H1 (cell line): Measurements from ENCODE around the gene ANKRD65. TPM values are rescaled to one million over a fixed set of nuclear protein-coding genes. Genes with fewer than 3 reads are reported as not detected.

ENCODE experiments used
- CTCF ChIA-PET: fragments of 300-600 bp; sonication (Branson Sonifier 250); formaldehyde crosslinking; loops from one replicate; lab custom pipeline; 2021; ENCODE audit not compliant: partially characterized antibody; lab: Charles Lee
- POLR2A ChIA-PET: fragments of 300-600 bp; sonication (Branson Sonifier 250); formaldehyde crosslinking; loops from one replicate; lab custom pipeline; 2021; ENCODE audit warnings: inconsistent platforms; ENCODE audit not compliant: partially characterized antibody; lab: Charles Lee
- DNase-seq, 2 experiments: peaks; one replicate each; pipeline versions ENCODE4 v3.0.0 to v3.0.0-alpha.2; 2010 to 2022; ENCODE audit warnings: low spot score in 2 of 2, low read depth in 1 of 2, mixed read lengths in 1 of 2
- FAIRE-seq: peaks from 2 replicates; lab custom pipeline; 2011; peaks lifted over from hg19 to GRCh38; lab: Jason Lieb, UNC
- H2AFZ ChIP-seq: 2 replicates; pipeline ENCODE4 v1.8.1; 2012; ENCODE audit warnings: low read length, inconsistent platforms
- H2AK5ac ChIP-seq: 2 replicates; pipeline ENCODE4 v1.6.1; 2013; ENCODE audit warnings: low read depth, low read length
- H2BK120ac ChIP-seq: replicated peaks from 2 replicates; pipeline ENCODE3; 2013; ENCODE audit warnings: low read depth, low read length, inconsistent platforms
- H2BK12ac ChIP-seq: 2 replicates; pipeline ENCODE4 v1.6.1; 2013; ENCODE audit warnings: low read depth, low read length
- H2BK15ac ChIP-seq: 2 replicates; pipeline ENCODE4 v1.6.1; 2013; ENCODE audit warnings: low read length
- H2BK20ac ChIP-seq: 2 replicates; pipeline ENCODE4 v1.6.1; 2013; ENCODE audit warnings: low read length
- H2BK5ac ChIP-seq: 2 replicates; pipeline ENCODE4 v1.6.1; 2013; ENCODE audit warnings: low read depth, low read length
- H3K14ac ChIP-seq: 2 replicates; pipeline ENCODE4 v1.6.1; 2013; ENCODE audit warnings: inconsistent platforms; ENCODE audit not compliant: insufficient read length
- H3K18ac ChIP-seq: 2 replicates; pipeline ENCODE4 v1.6.1; 2013; ENCODE audit warnings: low read length; ENCODE audit errors: extremely low read depth
- H3K23ac ChIP-seq: 2 replicates; pipeline ENCODE4 v1.6.1; 2013; ENCODE audit warnings: inconsistent platforms; ENCODE audit not compliant: insufficient read length
- H3K23me2 ChIP-seq: 2 replicates; pipeline ENCODE4 v1.6.1; 2013; ENCODE audit warnings: low read depth, low read length
- H3K27ac ChIP-seq: 2 replicates; pipeline ENCODE4 v1.6.1; 2011; ENCODE audit warnings: low read depth, low read length, inconsistent platforms
- H3K27me3 ChIP-seq, 4 experiments: replicated peaks in 1 of 4; 1 replicate in 1 of 4; 2 replicates in 3 of 4; pipeline versions ENCODE4 v1.6.1 to v1.8.1; 2011 to 2013; ENCODE audit warnings: low read length in 3 of 4, mild to moderate bottlenecking in 3 of 4, inconsistent platforms in 2 of 4, mixed read lengths in 2 of 4, moderate library complexity in 1 of 4; ENCODE audit not compliant: control insufficient read depth in 3 of 4, insufficient read depth in 3 of 4; ENCODE audit errors: extremely low read depth in 1 of 4
- H3K36me3 ChIP-seq, 4 experiments: 2 replicates each; pipeline versions ENCODE4 v1.6.1 to v1.8.1; 2011 to 2013; ENCODE audit warnings: mild to moderate bottlenecking in 4 of 4, low read length in 3 of 4, moderate library complexity in 2 of 4, control low read depth in 1 of 4, inconsistent platforms in 1 of 4; ENCODE audit not compliant: insufficient read depth in 4 of 4, control insufficient read depth in 2 of 4
- H3K4ac ChIP-seq: replicated peaks from 2 replicates; pipeline ENCODE3; 2013; ENCODE audit warnings: low read length, low read depth, mixed read lengths, inconsistent platforms; ENCODE audit not compliant: insufficient read length
- H3K4me1 ChIP-seq, 4 experiments: replicated peaks in 1 of 4; 1 replicate in 1 of 4; 2 replicates in 3 of 4; pipeline versions ENCODE4 v1.6.1 to v1.8.1; 2011 to 2013; ENCODE audit warnings: low read length in 3 of 4, inconsistent platforms in 2 of 4, mixed read lengths in 1 of 4; ENCODE audit not compliant: insufficient read depth in 4 of 4, control insufficient read depth in 3 of 4
- H3K4me2 ChIP-seq, 2 experiments: 2 replicates each; pipeline versions ENCODE4 v1.6.1 to v1.8.1; 2011 to 2013; ENCODE audit warnings: low read depth in 2 of 2, low read length in 2 of 2, control low read depth in 1 of 2, inconsistent platforms in 1 of 2, mild to moderate bottlenecking in 1 of 2; ENCODE audit not compliant: insufficient read depth in 1 of 2
- H3K4me3 ChIP-seq, 4 experiments: fragments of 200-600, 300-600 bp in 1 of 4; sonication (generic), shearing (Covaris generic), sonication (Bioruptor Twin) in 1 of 4; 2 replicates each; pipeline versions ENCODE4 v1.5.1 to v1.8.1; 2011 to 2016; ENCODE audit warnings: low read length in 4 of 4, low read depth in 3 of 4, control low read depth in 2 of 4, inconsistent platforms in 2 of 4, mild to moderate bottlenecking in 2 of 4, mixed read lengths in 1 of 4, moderate library complexity in 1 of 4; ENCODE audit not compliant: insufficient read depth in 2 of 4; ENCODE audit errors: extremely low read depth in 1 of 4
- H3K56ac ChIP-seq: replicated peaks from 2 replicates; pipeline ENCODE3; 2013; ENCODE audit warnings: low read depth, mild to moderate bottlenecking, mixed read lengths, low read length, inconsistent platforms; ENCODE audit not compliant: insufficient read length
- H3K79me1 ChIP-seq: 2 replicates; pipeline ENCODE4 v1.6.1; 2013; ENCODE audit warnings: low read depth, low read length, control low read depth
- H3K79me2 ChIP-seq, 2 experiments: 2 replicates each; pipeline versions ENCODE4 v1.6.1 to v1.8.1; 2012 to 2013; ENCODE audit warnings: low read length in 2 of 2, mild to moderate bottlenecking in 2 of 2, inconsistent platforms in 1 of 2; ENCODE audit not compliant: insufficient read depth in 2 of 2, control insufficient read depth in 1 of 2
- H3K9ac ChIP-seq, 4 experiments: replicated peaks in 1 of 4; 1 replicate in 1 of 4; 2 replicates in 3 of 4; pipeline versions ENCODE4 v1.6.1 to v1.8.1; 2011 to 2013; ENCODE audit warnings: low read depth in 3 of 4, low read length in 3 of 4, control low read depth in 2 of 4, mild to moderate bottlenecking in 2 of 4, moderate library complexity in 2 of 4, inconsistent platforms in 1 of 4; ENCODE audit errors: extremely low read depth in 1 of 4
- H3K9me3 ChIP-seq, 2 experiments: 2 replicates each; pipeline versions ENCODE4 v1.6.1 to v1.8.1; 2012 to 2013; ENCODE audit warnings: mild to moderate bottlenecking in 2 of 2, moderate library complexity in 2 of 2, control low read depth in 1 of 2, inconsistent platforms in 1 of 2, low read depth in 1 of 2, low read length in 1 of 2, mixed read lengths in 1 of 2; ENCODE audit not compliant: insufficient read depth in 2 of 2
- H4K20me1 ChIP-seq, 2 experiments: replicated peaks in 1 of 2; 2 replicates each; pipeline versions ENCODE3 to v1.8.1; 2011 to 2013; ENCODE audit warnings: inconsistent platforms in 2 of 2, low read length in 2 of 2, mild to moderate bottlenecking in 1 of 2; ENCODE audit not compliant: insufficient read depth in 2 of 2, control insufficient read depth in 1 of 2
- H4K5ac ChIP-seq: 2 replicates; pipeline ENCODE4 v1.6.1; 2013; ENCODE audit warnings: low read length, low read depth, mixed read lengths, inconsistent platforms; ENCODE audit not compliant: insufficient read length
- H4K8ac ChIP-seq: 2 replicates; pipeline ENCODE4 v1.8.0; 2013; ENCODE audit warnings: mild to moderate bottlenecking, moderate library complexity, low read length, inconsistent platforms; ENCODE audit not compliant: insufficient read depth; ENCODE audit errors: extremely low read depth
- H4K91ac ChIP-seq: replicated peaks from 2 replicates; pipeline ENCODE3; 2013; ENCODE audit warnings: low read length, mixed read lengths, inconsistent platforms; ENCODE audit not compliant: insufficient read length
- KDM5A ChIP-seq: fragments of 200-600 bp; IDR thresholded peaks from 2 replicates; pipeline ENCODE4 v1.7.1; 2012; ENCODE audit warnings: mild to moderate bottlenecking, low read length, inconsistent platforms, mixed read lengths
- WGBS, 2 experiments: shearing (Covaris generic) in 1 of 2; methylation state at CpG; one replicate each; pipeline versions ENCODE4 v1.1.6 to v1.1.7; 2013 to 2015; ENCODE audit warnings: low lambda C conversion rate in 2 of 2, mixed read lengths in 2 of 2, inconsistent platforms in 1 of 2, low coverage in 1 of 2, missing lambda C conversion rate in 1 of 2; ENCODE audit not compliant: insufficient replicate concordance in 2 of 2, insufficient coverage in 1 of 2, insufficient read length in 1 of 2; ENCODE audit errors: extremely low coverage in 1 of 2, missing lambda C conversion rate in 1 of 2; 5-methylcytosine and 5-hydroxymethylcytosine counted together
- polyA plus RNA-seq, 7 experiments: library from polyadenylated mRNA; depleted of rRNA in 3 of 7; stranded (reverse) in 5 of 7; unstranded in 2 of 7; fragments of >200 nt in 5 of 7; fragments of 200-250 nt in 2 of 7; gene quantifications; 1 replicate in 5 of 7; 2 replicates in 1 of 7; 4 replicates in 1 of 7; pipeline versions ENCODE4 v1.2.1 to v1.2.3, GENCODE V29; 2011 to 2013; ENCODE audit warnings: missing spikeins in 2 of 7, mixed read lengths in 2 of 7
- total RNA-seq: library from RNA; stranded (reverse); fragmentation: NEBNext Ultra II Directional; extraction: Animal tissue kit (Norgen Biotek cat#: 25700); gene quantifications from 2 replicates; pipeline ENCODE4 v1.2.1, GENCODE V29; 2021

ANKRD65 gene
- total and polyA plus RNA-seq, 2 of the 8 experiments (the other 6 are each of a cell fraction or from before 2014, with no cell fraction given): 1.8 to 2.0 TPM

DNA sequence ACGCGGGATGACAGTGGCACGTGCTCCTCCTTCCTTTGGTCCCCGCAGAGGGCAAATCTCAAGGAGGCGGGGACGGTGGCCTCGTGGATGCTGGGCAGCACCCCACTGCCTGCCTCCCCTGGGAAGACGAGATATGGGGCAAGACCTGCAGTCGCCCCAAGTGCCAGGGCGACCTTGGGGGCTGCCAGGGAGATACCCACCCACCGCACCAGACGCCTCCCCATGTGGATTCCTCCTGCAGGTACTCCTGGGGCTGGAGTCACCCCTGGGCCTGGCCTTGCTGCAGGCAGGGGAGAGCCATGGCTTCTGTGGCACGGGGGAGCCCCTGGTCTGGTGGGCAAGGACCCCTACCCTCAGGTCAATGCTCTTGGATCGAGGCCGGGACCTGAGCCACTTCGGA is 40.2 kb downstream of the ANKRD65 start:
- peaks cover 4% of the 10 kb centered on the region; the same call in 1 of the 2 replicates for H3K79me1 ChIP-seq
- H2BK20ac ChIP-seq: no peak overlapping the region
- H3K79me2 ChIP-seq: no peaks in the 10 kb centered on the region
- no peak overlapping the region for H4K8ac ChIP-seq
- H3K56ac ChIP-seq: no peak overlapping the region
- TF ChIP-seq KDM5A: no peak
- no peak overlapping the region for H3K4me2 ChIP-seq
- H2BK120ac ChIP-seq: no peak overlapping the region
- no peak overlapping the region for H3K27ac ChIP-seq
- 97% methylated on average over 15 of the region's 16 CpGs; no CpG with 5 or more reads in 1 of the 2 experiments for WGBS, 2 experiments
- H3K18ac ChIP-seq: no peak overlapping the region
- no peaks in the 10 kb centered on the region for H3K27me3 ChIP-seq
- H2BK5ac ChIP-seq: no peak overlapping the region
- POLR2A ChIA-PET: interaction anchor here (1.6 to 33.4 kb wide), 2 partner anchors 9 to 15 kb away, joined by 4 to 719 read pairs; partner anchors contain the start of genes CCNL2 and MRPL20
- H3K9me3 ChIP-seq: no peaks in the 10 kb centered on the region
- H3K9ac ChIP-seq: no peak overlapping the region
- peaks cover 2% of the 10 kb centered on the region; the same call in 1 of the 2 replicates for H3K23me2 ChIP-seq
- no peak overlapping the region for H4K5ac ChIP-seq
- H2AFZ ChIP-seq: no peak overlapping the region
- CTCF ChIA-PET: interaction anchor here (1.0 to 1.4 kb wide), 3 partner anchors 9 to 10 kb away, joined by 3 read pairs; no protein-coding TSS in a partner anchor
- no peaks in the 10 kb centered on the region; a peak in 4 of 7 replicates for H3K4me1 ChIP-seq
- H3K14ac ChIP-seq: no peak overlapping the region
- no peak overlapping the region for H3K4me3 ChIP-seq
- FAIRE-seq (no peak), DNase-seq (no peak)
- no peak overlapping the region for H3K4ac ChIP-seq
- H2BK12ac ChIP-seq: no peak overlapping the region
- H4K91ac ChIP-seq: no peak overlapping the region
- peaks cover 0 to 7% (median 2%) of the 10 kb centered on the region in 4 experiments; a peak in 4 of 8 replicates for H3K36me3 ChIP-seq
- no peak overlapping the region for H2AK5ac ChIP-seq
- H3K23ac ChIP-seq: no peak overlapping the region
- H2BK15ac ChIP-seq: no peak overlapping the region
- peaks cover 0 to 4% of the 10 kb centered on the region in 2 experiments for H4K20me1 ChIP-seq
